GM19099 (cell line): ENCODE measurements around the gene RBKS.

Experiments used
- POLR2A ChIP-seq: IDR thresholded peaks from 3 replicates; pipeline ENCODE4 v1.6.1; 2011; ENCODE audit warnings: low read depth; ENCODE audit not compliant: insufficient read length; ENCODE audit errors: extremely low read depth

Gene RBKS

GRCh38 chr2:27752551-27753237 lies 137.5 kb downstream of the RBKS start:
- no peak for TF ChIP-seq POLR2A

DNA sequence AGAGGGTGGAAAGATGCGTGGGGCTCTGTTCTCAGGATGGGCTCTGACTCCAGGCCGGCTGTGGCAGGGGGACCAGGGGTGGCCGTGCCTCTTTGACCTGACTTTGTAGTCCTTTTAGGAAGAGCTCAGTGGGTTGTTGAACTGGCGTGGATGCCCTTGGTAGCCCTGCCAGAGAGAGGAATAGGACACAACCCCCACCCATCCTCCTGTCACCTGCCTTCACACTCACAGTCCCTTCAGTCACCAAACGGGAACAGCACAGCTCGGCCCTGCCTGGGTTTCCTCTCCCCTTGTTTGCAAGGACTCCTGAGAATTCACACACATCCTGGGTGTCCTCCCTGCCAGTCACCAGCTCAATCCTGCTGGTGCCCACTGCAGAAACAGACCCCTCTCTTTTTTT lies 138.8 kb downstream of the RBKS start:
- no peak for TF ChIP-seq POLR2A

DNA sequence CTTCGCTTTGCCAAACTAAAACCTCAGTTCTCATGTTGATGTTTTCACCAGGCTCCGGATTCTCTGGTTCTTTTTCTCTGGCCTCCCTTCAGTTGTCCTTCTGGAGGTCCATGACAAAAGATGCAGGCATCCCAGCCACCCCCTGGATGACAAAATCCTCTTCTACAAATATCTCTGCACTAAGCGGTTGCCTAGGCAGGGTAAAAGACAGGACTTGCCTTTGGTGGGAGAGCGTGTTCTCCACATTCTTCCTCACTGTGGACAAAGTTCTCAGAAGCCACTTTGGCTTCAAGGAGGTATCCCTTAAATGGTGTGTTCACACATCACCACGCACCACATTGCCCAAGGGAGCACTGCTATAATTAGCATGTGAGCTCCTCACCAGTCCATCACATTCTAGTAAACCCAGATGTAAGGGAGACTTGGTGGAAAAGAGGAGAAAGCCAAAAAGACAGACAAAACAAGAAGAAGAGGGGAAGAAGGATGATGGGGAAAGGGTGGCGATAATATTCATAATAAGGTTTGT lies 142.3 kb downstream of the RBKS start:
- TF ChIP-seq POLR2A, result no peak

GRCh38 chr2:27746325-27746724 lies 143.9 kb downstream of the RBKS start:
- no peak for TF ChIP-seq POLR2A

DNA sequence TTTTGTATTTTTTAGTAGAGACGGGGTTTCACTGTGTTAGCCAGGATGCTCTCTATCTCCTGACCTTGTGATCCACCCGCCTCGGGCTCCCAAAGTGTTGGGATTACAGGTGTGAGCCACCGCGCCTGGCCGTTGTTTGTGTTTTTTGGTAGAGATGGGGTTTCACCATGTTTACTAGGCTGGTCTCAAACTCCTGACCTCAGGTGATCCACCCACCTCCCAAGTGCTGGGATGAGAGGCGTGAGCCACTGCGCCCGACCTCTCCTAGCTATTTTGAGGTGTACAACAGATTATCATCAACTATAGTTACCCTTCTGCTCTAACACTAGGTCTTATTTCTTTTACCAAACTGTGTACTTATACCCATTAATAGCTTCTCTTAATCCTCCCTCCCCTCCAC lies 147.6 kb downstream of the RBKS start:
- no peak for TF ChIP-seq POLR2A

GRCh38 chr2:27741673-27742072 lies 148.5 kb downstream of the RBKS start:
- no peak for TF ChIP-seq POLR2A

GRCh38 chr2:27739058-27739373 lies 151.2 kb downstream of the RBKS start:
- TF ChIP-seq POLR2A, result no peak

- no peak for TF ChIP-seq POLR2A
These were observed 151.7 kb downstream of the RBKS start for GRCh38 chr2:27738349-27739057.

- no peak for TF ChIP-seq POLR2A
These were observed 152.4 kb downstream of the RBKS start for GRCh38 chr2:27737676-27738348.

GRCh38 chr2:27736890-27737204 lies 153.3 kb downstream of the RBKS start:
- TF ChIP-seq POLR2A, result no peak

DNA sequence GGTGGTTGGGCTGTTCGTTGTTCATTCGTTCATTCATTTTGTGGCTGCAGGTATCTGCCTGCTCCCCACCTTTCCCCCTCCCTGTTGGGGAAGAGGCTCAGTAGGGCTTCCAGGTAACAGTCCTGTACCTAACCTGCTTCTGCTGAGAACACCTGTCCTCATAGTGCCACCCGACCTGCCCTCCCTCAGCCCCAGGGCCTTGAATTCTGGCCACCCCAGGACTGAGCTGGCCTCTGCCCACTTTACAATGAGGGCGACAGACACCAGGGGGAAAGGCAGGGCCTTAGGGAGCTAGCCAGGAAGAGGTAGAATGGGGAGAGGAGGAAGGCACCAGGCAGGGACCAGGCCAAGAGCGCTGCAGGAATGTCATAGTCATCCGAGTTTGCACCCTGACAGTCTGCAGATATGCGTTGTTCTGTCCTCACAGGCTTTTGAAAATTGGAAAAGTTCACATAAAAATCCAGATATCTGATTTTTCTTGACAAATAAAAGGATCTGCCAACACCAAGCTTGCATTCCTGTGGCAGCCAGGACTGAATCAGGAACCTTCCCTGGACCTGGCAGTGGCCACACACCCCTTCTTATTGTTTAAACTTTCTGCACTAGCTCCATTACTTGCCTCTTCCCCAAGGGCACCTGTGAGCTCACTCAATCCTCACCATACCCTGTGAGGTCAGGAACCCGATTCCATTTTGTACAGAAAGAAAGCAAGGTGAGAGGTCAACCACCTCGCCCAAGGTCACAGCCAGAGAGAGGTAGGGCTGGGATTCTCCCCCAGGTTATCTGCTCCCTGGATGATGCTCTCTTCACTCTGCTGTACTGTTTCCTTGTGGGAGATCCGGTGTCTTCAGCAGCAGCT lies 153.9 kb downstream of the RBKS start:
- TF ChIP-seq POLR2A, result no peak

DNA sequence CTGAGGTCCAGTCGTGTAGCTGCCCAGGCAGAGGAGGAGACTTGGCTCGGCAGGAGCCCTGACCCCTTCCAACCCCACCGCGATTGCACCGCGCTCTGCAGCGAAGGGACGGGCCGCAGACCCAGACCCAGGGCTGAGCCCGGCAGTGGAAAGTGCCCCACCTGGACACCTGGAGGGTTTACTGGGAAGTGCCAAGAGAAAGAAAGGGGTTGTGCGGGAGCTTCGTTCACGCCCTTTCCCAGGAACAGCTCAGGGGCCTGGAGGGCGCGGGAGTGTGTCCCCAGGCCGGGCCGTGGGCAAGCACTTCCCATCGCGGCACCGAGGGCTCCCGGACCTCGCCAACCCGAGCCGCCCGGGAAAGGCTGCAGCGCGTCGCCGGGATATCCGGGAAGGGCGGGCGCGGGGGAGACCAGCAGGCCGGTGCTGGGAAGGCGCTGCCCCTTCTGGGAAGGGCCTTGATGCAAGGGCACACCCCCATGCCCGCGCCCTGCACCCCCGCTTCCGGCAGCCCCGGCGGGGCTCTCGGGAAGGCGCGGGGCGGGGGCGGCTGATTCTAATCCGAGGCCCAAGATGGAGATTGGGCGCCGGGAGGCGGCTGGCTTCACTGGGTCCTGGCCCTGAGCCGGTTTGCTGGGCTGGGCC lies 154.8 kb downstream of the RBKS start:
- no peak for TF ChIP-seq POLR2A

DNA sequence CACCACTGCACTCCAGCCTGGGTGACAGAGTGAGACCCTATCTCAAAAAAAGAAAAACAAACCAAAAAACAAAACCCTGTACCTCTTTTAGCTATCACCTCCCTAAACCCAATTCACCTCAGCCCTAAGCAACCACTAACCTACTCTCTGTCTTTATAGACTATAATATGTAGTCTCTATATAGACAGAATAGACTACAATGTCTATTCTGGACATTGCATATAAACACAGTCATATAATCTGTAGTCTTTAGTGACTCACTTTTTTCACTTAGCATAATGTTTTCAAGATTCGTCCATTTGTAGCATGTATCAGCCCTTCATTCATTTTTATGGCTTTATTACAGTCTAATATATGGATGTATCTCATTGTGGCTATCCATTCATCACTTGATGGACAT lies 155.9 kb downstream of the RBKS start:
- no peak for TF ChIP-seq POLR2A
